Prostate gland (tissue), 2 donors: Measurements from ENCODE around the gene C22orf23. TPM values are rescaled to one million over a fixed set of nuclear protein-coding genes. Genes with fewer than 3 reads are reported as not detected.

Experiments
- DNase-seq: peaks from one replicate; pipeline ENCODE4 v3.0.0-alpha.2; 2019; ENCODE audit warnings: low spot score
- H3K27ac ChIP-seq, 2 donors: fragments of 200-600 bp; sonication (generic); 2 replicates each; pipeline ENCODE4 v1.5.1; 2017 to 2019
- H3K27me3 ChIP-seq: fragments of 200-600 bp; sonication (generic); replicated peaks from 2 replicates; pipeline ENCODE4 v1.5.1; 2019; ENCODE audit not compliant: insufficient read depth
- H3K36me3 ChIP-seq, 2 donors: fragments of 200-600 bp; sonication (generic); 1 replicate in 1 of 2; 2 replicates in 1 of 2; pipeline versions ENCODE4 v1.5.1 to v1.8.1; 2017 to 2019
- H3K4me1 ChIP-seq: fragments of 200-600 bp; sonication (generic); replicated peaks from 2 replicates; pipeline ENCODE4 v1.5.1; 2019
- H3K4me3 ChIP-seq, 2 donors: fragments of 200-600 bp; sonication (generic); 2 replicates each; pipeline ENCODE4 v1.5.1; 2017 to 2019
- H3K9me3 ChIP-seq: fragments of 200-600 bp; sonication (generic); 2 replicates; pipeline ENCODE4 v1.5.1; 2017
- CTCF ChIP-seq, 4 experiments: fragments of 200-600 bp in 2 of 4; fragments of 450-650 bp in 2 of 4; sonication (generic) in 2 of 4; IDR thresholded peaks; 1 replicate in 3 of 4; 2 replicates in 1 of 4; pipeline ENCODE4 v1.5.1; 2016 to 2019; ENCODE audit warnings: antibody characterized with exemption in 4 of 4, mild to moderate bottlenecking in 2 of 4, moderate library complexity in 2 of 4
- POLR2A ChIP-seq: fragments of 450-650 bp; IDR thresholded peaks from one replicate; pipeline ENCODE4 v1.6.1; 2016; ENCODE audit warnings: antibody characterized with exemption, mild to moderate bottlenecking
- POLR2AphosphoS5 ChIP-seq: sonication (generic); formaldehyde crosslinking; IDR thresholded peaks from one replicate; pipeline ENCODE4 v1.6.1; 2017; ENCODE audit warnings: antibody characterized with exemption
- WGBS: methylation state at CpG from one replicate; pipeline ENCODE4 v1.1.5; 2018; 5-methylcytosine and 5-hydroxymethylcytosine counted together
- intact Hi-C: fragments of 100-400 bp; cut with DNase I; formaldehyde crosslinking; loops from one replicate; pipeline ENCODE4 v1.14.2; 2022
- total RNA-seq, 2 donors: library from RNA; depleted of rRNA; stranded (reverse); fragments of >200 nt; gene quantifications; one replicate each; pipeline ENCODE4 v1.1.0, GENCODE V29; 2016

Gene C22orf23
- total RNA-seq, 2 donors from 2014 or later, result 9.7 TPM; not detected in 1

- H3K36me3 ChIP-seq, result no peaks in the 10 kb centered on the region
- intact Hi-C loops, result no loop called here
- H3K27me3 ChIP-seq, result no peaks in the 10 kb centered on the region
- TF ChIP-seq POLR2AphosphoS5 (no peak), CTCF (IDR thresholded peaks at IDR 0.05) (no peak), POLR2A (no peak)
- no peak for DNase-seq
- H3K27ac ChIP-seq, result no peak overlapping the region
- H3K4me3 ChIP-seq, result no peak overlapping the region
- 90% methylated on average over 33 of the region's 33 CpGs for WGBS
- no peaks in the 10 kb centered on the region for H3K4me1 ChIP-seq
- no peaks in the 10 kb centered on the region for H3K9me3 ChIP-seq
Measured at GRCh38 chr22:37973271-37974170, 20.1 kb upstream of the C22orf23 start.

GRCh38 chr22:37972527-37972926 is 19.1 kb upstream of the C22orf23 start:
- Histone ChIP-seq H3K9me3 (no peaks in the 10 kb centered on the region), H3K27me3 (no peaks in the 10 kb centered on the region), H3K27ac (no peak overlapping the region), H3K36me3 (no peaks in the 10 kb centered on the region), H3K4me3 (no peak overlapping the region), H3K4me1 (no peaks in the 10 kb centered on the region)
- no peak for TF ChIP-seq POLR2AphosphoS5
- no peak for TF ChIP-seq POLR2A
- TF ChIP-seq CTCF (IDR thresholded peaks at IDR 0.05), result no peak
- no peak for DNase-seq
- intact Hi-C loops, result no loop called here
- 70% methylated on average over 3 of the region's 3 CpGs for WGBS

GRCh38 chr22:37971475-37972434 is 18.4 kb upstream of the C22orf23 start:
- intact Hi-C loops, result no loop called here
- no peak for TF ChIP-seq POLR2AphosphoS5
- DNase-seq, result no peak
- Histone ChIP-seq H3K27ac (no peak overlapping the region), H3K4me1 (no peaks in the 10 kb centered on the region), H3K9me3 (no peaks in the 10 kb centered on the region), H3K4me3 (no peak overlapping the region), H3K36me3 (no peaks in the 10 kb centered on the region), H3K27me3 (no peaks in the 10 kb centered on the region)
- 74% methylated on average over 7 of the region's 7 CpGs for WGBS

- no peak for TF ChIP-seq POLR2AphosphoS5
- H3K36me3 ChIP-seq, result no peaks in the 10 kb centered on the region
- 97% methylated on average over 4 of the region's 4 CpGs for WGBS
Measured at GRCh38 chr22:37970864-37971263, 17.5 kb upstream of the C22orf23 start.

GRCh38 chr22:37968452-37969251 is 15.3 kb upstream of the C22orf23 start:
- Histone ChIP-seq H3K27me3 (no peaks in the 10 kb centered on the region), H3K4me3 (no peak overlapping the region), H3K9me3 (no peaks in the 10 kb centered on the region), H3K36me3 (no peaks in the 10 kb centered on the region), H3K4me1 (no peaks in the 10 kb centered on the region), H3K27ac (no peak overlapping the region)
- WGBS, result 82% methylated on average over 5 of the region's 5 CpGs
- TF ChIP-seq POLR2AphosphoS5, result no peak
- no peak for TF ChIP-seq POLR2A
- TF ChIP-seq CTCF (IDR thresholded peaks at IDR 0.05), result no peak
- intact Hi-C loops, result no loop called here
- no peak for DNase-seq

More at GRCh38 chr22:37970864-37971263, 17.5 kb upstream of the C22orf23 start:
- Histone ChIP-seq H3K4me1 (no peaks in the 10 kb centered on the region), H3K27me3 (no peaks in the 10 kb centered on the region), H3K9me3 (no peaks in the 10 kb centered on the region), H3K27ac (no peak overlapping the region), H3K4me3 (no peak overlapping the region)
- intact Hi-C loops, result no loop called here
- DNase-seq, result no peak
